ENCODE measurements around the gene HOMER1. TPM values are rescaled to one million over a fixed set of nuclear protein-coding genes. Genes with fewer than 3 reads are reported as not detected.

Gene HOMER1
- total RNA-seq, 1 donor from 2014 or later = 20.5 TPM

GRCh38 chr5:79471556-79471955 is 42.4 kb downstream of the HOMER1 start:
- FAIRE-seq = no peak
- no peaks in the 10 kb centered on the region for H3K36me3 ChIP-seq (ENCODE audit: control insufficient read depth, insufficient read depth, low read length)
- DNase-seq (ENCODE audit: low read depth) = no peak
- no peak overlapping the region for H3K4me3 ChIP-seq (ENCODE audit: low read depth, low read length)
- H3K27me3 ChIP-seq (ENCODE audit: control insufficient read depth, insufficient read depth, low read length) = no peaks in the 10 kb centered on the region
- no peak for TF ChIP-seq CTCF (IDR thresholded peaks at IDR 0.05; ENCODE audit: insufficient read depth, low read length, severe bottlenecking)

DNA sequence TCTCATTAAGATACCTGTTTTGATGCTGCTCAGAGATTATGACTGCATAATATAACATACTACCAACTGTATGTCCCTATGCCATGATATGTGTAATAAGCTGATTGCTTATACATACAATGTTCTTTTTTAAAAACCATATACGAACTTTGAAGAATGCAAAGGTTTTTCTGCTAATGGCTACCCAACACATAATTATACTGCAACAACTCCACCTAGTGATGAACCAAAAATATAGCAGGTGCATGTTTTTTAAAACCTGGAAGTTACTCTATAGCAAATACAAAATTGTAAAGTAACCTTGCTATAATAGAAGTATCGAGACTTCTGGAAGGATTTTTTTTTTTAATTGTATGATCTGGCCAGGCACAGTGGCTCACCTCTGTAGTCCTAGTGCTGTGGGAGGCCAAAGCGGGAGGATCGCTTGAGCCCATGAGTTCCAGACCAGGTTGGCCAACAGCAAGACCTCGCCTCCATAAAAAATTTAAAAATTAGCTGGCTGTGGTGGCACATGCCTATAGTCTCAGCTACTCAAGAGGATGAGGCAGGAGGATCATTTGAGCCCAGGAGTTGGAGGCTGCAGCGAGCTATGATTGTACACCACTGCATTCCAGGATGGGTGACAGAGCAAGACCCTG is 49.1 kb downstream of the HOMER1 start:
- no peaks in the 10 kb centered on the region for H3K27me3 ChIP-seq (ENCODE audit: control insufficient read depth, insufficient read depth, low read length)
- FAIRE-seq (no peak), DNase-seq (ENCODE audit: low read depth) (peak; percentile 39)
- peak; percentile 37 for TF ChIP-seq CTCF (IDR thresholded peaks at IDR 0.05; ENCODE audit: insufficient read depth, low read length, severe bottlenecking)
- H3K36me3 ChIP-seq (ENCODE audit: control insufficient read depth, insufficient read depth, low read length) = no peaks in the 10 kb centered on the region
- no peak overlapping the region for H3K4me3 ChIP-seq (ENCODE audit: low read depth, low read length)

- Histone ChIP-seq H3K36me3 (ENCODE audit: control insufficient read depth, insufficient read depth, low read length) (no peaks in the 10 kb centered on the region), H3K4me3 (ENCODE audit: low read depth, low read length) (no peak overlapping the region), H3K27me3 (ENCODE audit: control insufficient read depth, insufficient read depth, low read length) (no peaks in the 10 kb centered on the region)
- DNase-seq (ENCODE audit: low read depth) (no peak), FAIRE-seq (no peak)
- no peak for TF ChIP-seq CTCF (IDR thresholded peaks at IDR 0.05; ENCODE audit: insufficient read depth, low read length, severe bottlenecking)
These were observed 49.7 kb downstream of the HOMER1 start for GRCh38 chr5:79464278-79464677.

DNA sequence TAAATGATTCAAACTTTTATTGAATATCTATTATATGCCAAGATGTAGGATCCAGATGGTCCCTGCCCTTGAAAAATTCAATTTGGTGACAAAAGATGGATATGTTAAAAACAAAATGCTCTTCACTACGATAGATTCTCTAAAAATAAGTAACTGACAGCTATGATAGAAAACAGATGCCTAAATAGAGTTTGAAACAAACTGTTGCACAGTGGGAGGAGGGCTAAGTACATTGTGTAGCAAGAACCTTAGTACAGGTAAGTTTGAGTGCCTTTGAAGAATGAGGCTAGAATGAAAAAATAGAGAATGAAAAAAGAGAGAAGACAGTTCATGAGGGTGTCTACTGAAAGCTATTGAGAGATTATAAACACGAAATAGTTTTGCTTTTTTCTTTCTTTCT is 54.3 kb downstream of the HOMER1 start:
- DNase-seq (ENCODE audit: low read depth) (no peak), FAIRE-seq (no peak)
- TF ChIP-seq CTCF (IDR thresholded peaks at IDR 0.05; ENCODE audit: insufficient read depth, low read length, severe bottlenecking) = no peak
- Histone ChIP-seq H3K4me3 (ENCODE audit: low read depth, low read length) (no peak overlapping the region), H3K27me3 (ENCODE audit: control insufficient read depth, insufficient read depth, low read length) (no peaks in the 10 kb centered on the region), H3K36me3 (ENCODE audit: control insufficient read depth, insufficient read depth, low read length) (no peaks in the 10 kb centered on the region)

GRCh38 chr5:79456890-79457583 is 56.9 kb downstream of the HOMER1 start:
- FAIRE-seq (no peak), DNase-seq (ENCODE audit: low read depth) (no peak)
- H3K4me3 ChIP-seq (ENCODE audit: low read depth, low read length) = no peak overlapping the region
- TF ChIP-seq CTCF (IDR thresholded peaks at IDR 0.05; ENCODE audit: insufficient read depth, low read length, severe bottlenecking) = no peak
- no peaks in the 10 kb centered on the region for H3K27me3 ChIP-seq (ENCODE audit: control insufficient read depth, insufficient read depth, low read length)
- H3K36me3 ChIP-seq (ENCODE audit: control insufficient read depth, insufficient read depth, low read length) = no peaks in the 10 kb centered on the region
